AG04450 (cell line): ENCODE measurements around the gene C1QTNF5. TPM values are rescaled to one million over a fixed set of nuclear protein-coding genes. Genes with fewer than 3 reads are reported as not detected.

Source experiments
- CTCF ChIA-PET: fragments of 300-600, 350-600 bp; formaldehyde crosslinking; extraction: SDS; loops from one replicate; lab custom pipeline; 2022; ENCODE audit warnings: antibody characterized with exemption, inconsistent platforms; lab: Charles Lee
- POLR2A ChIA-PET: fragments of 350-600 bp; formaldehyde crosslinking; extraction: SDS; loops from one replicate; lab custom pipeline; 2021; ENCODE audit warnings: antibody characterized with exemption, inconsistent platforms; lab: Yijun Ruan, JAX
- DNase-seq: peaks from one replicate; pipeline ENCODE4 v3.0.0-alpha.2; 2011; ENCODE audit warnings: low read depth, low spot score
- H3K27ac ChIP-seq: one replicate; pipeline ENCODE4 v1.5.1; 2012; ENCODE audit warnings: low read depth, low read length, control low read depth
- H3K27me3 ChIP-seq: one replicate; pipeline ENCODE4 v1.6.0; 2012; ENCODE audit warnings: low read length; ENCODE audit not compliant: control insufficient read depth, insufficient read depth
- H3K4me3 ChIP-seq: 2 replicates; pipeline ENCODE4 v1.5.1; 2011; ENCODE audit warnings: mild to moderate bottlenecking, low read depth, low read length, control low read depth
- H3K9me3 ChIP-seq: 2 replicates; pipeline ENCODE4 v1.5.1; 2012; ENCODE audit warnings: low read length; ENCODE audit not compliant: control insufficient read depth, insufficient read depth
- CTCF ChIP-seq: IDR thresholded peaks from 2 replicates; pipeline ENCODE4 v1.5.1; 2011; ENCODE audit warnings: low read depth, low read length, control low read depth, inconsistent platforms
- polyA plus RNA-seq: library from polyadenylated mRNA; depleted of rRNA; stranded (reverse); fragments of >200 nt; gene quantifications from 2 replicates; pipeline ENCODE4 v1.2.3, GENCODE V29; 2011

C1QTNF5 gene
- polyA plus RNA-seq, 1 experiment, result 8.3 TPM

DNA sequence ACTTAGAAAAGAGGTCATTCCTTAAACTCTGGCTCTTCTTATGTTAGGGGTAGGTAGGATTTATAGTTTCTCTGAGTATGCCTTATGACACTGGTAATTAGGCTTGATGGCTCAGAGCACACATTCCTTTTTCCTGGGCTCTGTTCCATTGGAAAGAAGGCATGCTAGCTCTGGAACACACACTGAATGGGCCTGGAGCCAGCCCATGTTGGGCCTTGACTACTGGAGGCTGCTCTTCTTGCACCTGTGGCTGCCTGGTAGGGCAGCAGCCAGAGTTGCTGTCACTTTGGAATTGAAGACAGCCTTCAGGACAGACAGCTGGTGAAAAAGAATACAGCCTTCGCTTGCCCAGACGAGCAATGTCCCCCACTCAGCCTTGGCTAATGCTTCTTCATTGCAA is 42.0 kb downstream of the C1QTNF5 start:
- no peaks in the 10 kb centered on the region for H3K9me3 ChIP-seq
- TF ChIP-seq CTCF, result no peak
- no peak for DNase-seq
- H3K27me3 ChIP-seq, result no peaks in the 10 kb centered on the region
- H3K4me3 ChIP-seq, result no peak overlapping the region
- POLR2A ChIA-PET, result no interaction called here
- no peak overlapping the region for H3K27ac ChIP-seq
- CTCF ChIA-PET, result interaction anchor here (0.6 kb wide), 1 partner anchor 261 kb away, joined by 3 read pairs; no protein-coding TSS in a partner anchor

DNA sequence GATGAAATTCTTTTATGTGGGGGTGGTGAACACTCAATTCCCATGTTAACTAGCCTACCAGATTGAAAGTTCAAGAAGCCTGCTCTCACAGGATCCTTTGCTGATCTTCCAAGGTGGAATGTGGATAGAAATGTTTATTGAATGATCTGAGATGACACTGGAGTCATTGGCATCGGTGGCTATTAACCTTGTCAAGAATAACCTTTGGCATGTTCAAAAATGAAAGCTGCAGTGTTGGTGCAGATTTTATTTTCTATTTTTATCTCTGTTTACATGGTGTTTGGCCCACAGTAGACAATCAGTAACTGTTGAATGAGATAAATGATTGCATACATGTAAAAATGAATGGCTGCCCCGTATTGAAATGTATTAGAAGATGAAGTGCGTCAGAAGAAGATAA is 42.7 kb downstream of the C1QTNF5 start:
- no peaks in the 10 kb centered on the region for H3K9me3 ChIP-seq
- DNase-seq, result no peak
- CTCF ChIA-PET, result interaction anchor here (0.8 to 1.3 kb wide), 5 partner anchors 14 to 198 kb away, joined by 3 to 9 read pairs (median 4); partner anchors contain the start of gene CBL
- no peaks in the 10 kb centered on the region for H3K27me3 ChIP-seq
- POLR2A ChIA-PET, result interaction anchor here (1.1 kb wide), 1 partner anchor 18 kb away, joined by 3 read pairs; no protein-coding TSS in a partner anchor
- TF ChIP-seq CTCF, result no peak
- no peak overlapping the region for H3K4me3 ChIP-seq
- no peak overlapping the region for H3K27ac ChIP-seq

- peaks cover 14% of the 10 kb centered on the region for H3K9me3 ChIP-seq
- no peak overlapping the region for H3K4me3 ChIP-seq
- DNase-seq, result no peak
- POLR2A ChIA-PET, result no interaction called here
- H3K27ac ChIP-seq, result no peak overlapping the region
- no peak; the same call in 1 of the 2 replicates for TF ChIP-seq CTCF
- no peaks in the 10 kb centered on the region for H3K27me3 ChIP-seq
- CTCF ChIA-PET, result no interaction called here
Observed at GRCh38 chr11:119295178-119295577, 45.5 kb downstream of the C1QTNF5 start.

GRCh38 chr11:119293461-119293860 is 47.2 kb downstream of the C1QTNF5 start:
- no peak for TF ChIP-seq CTCF
- Histone ChIP-seq H3K27ac (no peak overlapping the region), H3K4me3 (no peak overlapping the region), H3K9me3 (peaks cover 18% of the 10 kb centered on the region), H3K27me3 (no peaks in the 10 kb centered on the region)
- DNase-seq, result no peak
- POLR2A ChIA-PET, result no interaction called here
- CTCF ChIA-PET, result interaction anchor here (0.6 to 1.7 kb wide), 3 partner anchors 9 to 87 kb away, joined by 3 to 5 read pairs (median 5); partner anchors contain the start of gene CBL

DNA sequence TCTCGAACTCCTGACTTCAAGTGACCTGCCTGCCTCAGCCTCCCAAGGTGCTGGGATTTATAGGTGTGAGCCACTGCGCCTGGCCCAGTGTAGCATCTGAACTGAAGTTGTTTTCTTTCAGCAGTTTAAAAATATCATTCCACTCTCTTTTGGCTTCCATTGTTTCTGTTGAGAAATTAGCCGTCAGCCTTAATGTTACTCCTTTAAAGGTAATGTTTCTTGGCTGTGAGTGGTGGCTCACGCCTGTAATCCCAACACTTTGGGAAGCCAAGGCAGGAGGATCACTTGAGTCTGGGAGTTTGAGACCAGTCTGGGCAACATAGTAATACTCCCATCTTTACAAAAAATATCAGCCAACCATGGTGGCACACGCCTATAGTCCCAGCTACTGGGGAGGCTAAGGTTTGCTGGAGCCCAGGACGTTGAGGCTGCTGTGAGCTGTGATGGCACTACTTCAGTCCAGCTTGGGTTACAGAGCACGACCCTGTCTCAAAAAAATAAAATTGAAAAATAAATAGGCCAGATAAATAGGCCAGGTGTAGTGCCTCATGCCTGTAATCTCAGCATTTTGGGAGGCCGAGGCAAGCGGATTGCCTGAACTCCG is 49.7 kb downstream of the C1QTNF5 start:
- Histone ChIP-seq H3K9me3 (peaks cover 18% of the 10 kb centered on the region), H3K27me3 (no peaks in the 10 kb centered on the region), H3K27ac (no peak overlapping the region), H3K4me3 (no peak overlapping the region)
- TF ChIP-seq CTCF, result no peak
- ChIA-PET POLR2A (no interaction called here), CTCF (interaction anchor here (1.4 kb wide), 1 partner anchor 85 kb away, joined by 7 read pairs; the partner anchor contains the start of gene CBL)
- DNase-seq, result no peak
